ENCODE data around the gene ZFPM1.

The ZFPM1 gene

DNA sequence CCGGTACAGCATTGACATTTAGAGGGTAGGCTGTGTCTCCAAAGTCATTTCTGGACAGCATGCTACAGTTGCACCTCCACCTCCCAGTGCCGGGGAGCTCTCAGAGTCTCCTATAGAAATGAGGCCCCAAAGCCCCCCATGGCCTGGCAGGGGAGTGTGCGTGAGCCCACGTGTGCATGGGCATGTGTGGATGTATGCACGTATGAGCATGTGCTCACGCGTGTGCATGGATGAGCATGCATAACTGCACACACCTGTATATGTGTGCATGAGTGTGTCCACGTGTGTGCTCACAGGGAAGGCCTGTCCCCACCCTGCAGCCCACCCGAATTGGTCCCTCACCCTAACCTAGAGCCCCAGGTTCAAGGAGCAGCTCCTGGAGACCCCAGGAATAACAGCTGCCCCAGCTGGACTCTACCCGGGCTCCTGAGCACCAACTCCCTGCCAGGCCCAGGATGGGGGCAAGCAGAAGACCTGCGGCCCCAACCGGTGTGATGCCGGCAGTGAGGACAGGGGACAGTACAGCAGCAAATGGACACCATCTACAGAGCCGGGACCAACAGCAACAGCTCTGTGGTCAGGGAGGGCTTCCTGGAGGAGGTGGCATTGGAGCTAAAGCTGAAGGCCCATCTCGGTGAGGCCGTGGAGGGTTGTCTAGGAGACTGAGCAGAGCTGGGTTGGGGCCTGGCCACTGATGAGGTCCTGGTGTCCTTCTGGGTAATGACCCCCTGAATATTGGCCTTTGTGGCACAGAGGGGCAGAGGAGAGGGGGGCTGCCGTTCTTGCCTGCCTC lies 35.2 kb upstream of the ZFPM1 start:
- DNase-seq (ENCODE audit: low read depth) = no peak

DNA sequence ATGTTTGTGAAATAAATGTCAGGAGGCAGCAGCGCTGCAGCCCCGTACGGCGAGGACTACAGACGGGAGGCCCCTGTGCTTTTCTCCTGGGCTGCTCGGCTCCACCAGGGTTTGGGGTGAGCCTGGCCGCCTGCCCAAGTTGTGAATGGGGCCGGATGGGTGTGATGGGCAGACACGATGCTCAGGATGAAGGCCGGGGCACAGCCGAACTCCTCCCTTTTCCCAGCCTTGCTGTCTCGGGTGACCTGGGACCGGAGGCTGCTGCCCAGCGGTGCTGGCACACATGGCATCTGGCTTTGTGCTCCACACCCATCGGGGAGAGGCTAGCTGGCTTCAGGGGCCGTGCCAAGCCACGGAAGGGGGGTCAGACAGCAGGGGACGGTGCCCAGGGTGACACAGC lies 34.2 kb upstream of the ZFPM1 start:
- DNase-seq (ENCODE audit: low read depth) = no peak

DNA sequence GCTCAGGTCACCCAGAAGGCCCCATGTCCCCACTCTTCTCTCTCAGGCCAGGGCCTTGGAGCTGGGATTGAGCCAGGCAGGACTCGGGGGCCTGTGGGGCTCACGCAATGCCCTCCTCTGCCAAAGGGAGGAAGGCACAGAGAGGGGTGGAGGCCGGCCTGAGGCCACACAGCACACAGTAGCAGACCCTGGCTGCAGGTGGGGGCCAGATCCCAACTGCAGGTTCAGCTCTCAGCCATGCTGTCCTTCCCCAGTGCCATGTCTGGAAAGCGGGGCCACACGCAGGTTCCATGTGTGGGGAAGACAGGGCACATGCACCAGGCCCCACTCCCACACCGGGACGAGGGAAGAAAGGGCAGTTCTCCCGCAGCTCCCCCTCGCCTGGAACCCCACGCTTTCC lies 33.3 kb upstream of the ZFPM1 start:
- no peak for DNase-seq (ENCODE audit: low read depth)

DNA sequence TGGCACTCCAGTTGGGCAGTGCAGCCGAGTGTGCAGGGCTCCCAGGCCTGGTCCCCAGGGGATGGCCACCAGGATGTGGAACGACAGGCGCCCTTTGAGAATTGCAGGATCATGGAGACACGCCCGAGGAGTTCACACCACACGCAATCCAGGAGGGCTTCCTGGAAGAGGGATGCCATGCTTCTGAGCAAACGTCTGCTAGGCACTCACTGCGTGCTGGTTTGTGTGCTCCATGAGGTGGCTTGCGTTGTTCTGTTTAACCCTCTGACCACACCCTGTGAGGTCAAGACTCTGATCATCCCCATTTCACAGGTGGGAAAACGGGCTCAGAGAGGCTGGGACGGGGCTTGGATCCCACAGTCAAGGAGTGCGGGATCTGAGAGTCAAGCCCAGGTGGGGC lies 32.6 kb upstream of the ZFPM1 start:
- no peak for DNase-seq (ENCODE audit: low read depth)

DNA sequence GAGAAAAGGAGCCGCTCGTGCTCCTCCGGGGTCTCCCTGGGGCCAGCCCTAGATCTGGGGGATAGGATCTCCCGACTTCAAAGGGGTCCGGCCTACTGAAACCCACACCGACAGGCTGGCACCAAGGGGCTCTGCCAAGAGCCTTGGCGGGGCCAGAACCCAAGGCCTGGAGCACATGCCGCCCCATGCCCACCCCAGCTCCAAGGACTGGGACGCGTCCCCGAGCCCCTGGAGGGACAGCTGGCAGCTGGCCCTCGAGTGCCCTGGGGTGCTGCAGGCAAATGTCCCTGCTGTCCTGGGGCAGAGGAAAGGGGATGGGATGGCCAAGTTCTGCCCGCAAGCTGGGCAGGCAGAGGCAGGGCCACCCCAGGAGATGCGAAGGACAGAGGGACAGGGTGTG lies 31.8 kb upstream of the ZFPM1 start:
- no peak for DNase-seq (ENCODE audit: low read depth)

DNA sequence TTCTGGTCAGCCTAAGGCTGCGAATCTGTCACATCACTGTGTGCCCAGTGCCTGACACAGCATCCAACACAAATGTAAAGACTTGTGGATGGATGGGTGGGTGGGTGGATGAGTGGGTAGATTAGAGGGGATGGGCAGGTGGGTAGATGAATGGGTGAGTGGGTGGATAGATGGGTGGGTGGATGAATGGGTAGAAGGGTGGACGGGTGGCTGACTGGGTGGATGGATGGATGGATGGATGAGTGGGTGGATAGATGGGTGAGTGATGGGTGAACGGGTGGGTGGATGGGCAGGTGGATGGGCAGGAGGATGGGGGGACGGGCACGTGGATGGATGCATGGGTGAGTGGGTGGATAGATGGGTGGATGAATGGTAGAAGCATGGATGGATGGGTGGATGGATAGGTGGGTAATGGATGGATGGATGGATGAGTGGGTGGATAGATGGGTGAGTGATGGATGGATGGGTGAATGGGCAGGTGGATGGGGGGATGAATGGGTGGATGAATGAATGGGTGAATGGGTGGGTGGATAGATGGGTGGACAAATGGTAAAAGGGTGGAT lies 31.1 kb upstream of the ZFPM1 start:
- DNase-seq (ENCODE audit: low read depth) = no peak

DNA sequence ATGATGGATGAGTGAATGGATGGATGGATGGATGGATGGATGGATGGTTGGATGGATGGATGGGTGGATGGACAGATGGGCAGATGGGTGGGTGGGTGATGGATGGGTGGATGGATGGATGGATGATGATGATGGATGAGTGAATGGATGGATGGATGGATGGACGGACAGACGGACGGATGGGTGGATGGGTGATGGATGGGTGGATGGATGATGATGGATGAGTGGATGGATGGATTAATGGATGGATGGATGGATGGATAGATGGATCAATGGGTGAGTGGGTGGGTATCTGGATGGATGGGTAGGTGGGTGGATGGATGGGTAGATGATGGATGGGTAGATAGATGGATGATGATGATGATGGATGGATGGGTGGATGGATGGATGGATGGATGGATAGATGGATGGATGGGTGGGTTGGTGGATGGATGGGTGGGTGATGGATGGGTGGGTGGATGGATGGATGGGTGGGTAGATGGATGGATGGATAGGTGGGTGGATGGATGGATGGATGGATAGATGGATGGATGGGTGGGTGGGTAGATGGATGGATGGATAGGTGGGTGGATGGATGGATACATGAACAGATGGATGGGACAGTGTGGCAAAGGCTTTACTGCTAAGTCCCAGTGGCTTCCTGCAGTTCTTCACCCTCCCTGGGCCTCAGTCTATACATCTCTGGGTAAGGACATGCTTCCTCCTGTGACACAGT lies 30.2 kb upstream of the ZFPM1 start:
- no peak for DNase-seq (ENCODE audit: low read depth)

DNA sequence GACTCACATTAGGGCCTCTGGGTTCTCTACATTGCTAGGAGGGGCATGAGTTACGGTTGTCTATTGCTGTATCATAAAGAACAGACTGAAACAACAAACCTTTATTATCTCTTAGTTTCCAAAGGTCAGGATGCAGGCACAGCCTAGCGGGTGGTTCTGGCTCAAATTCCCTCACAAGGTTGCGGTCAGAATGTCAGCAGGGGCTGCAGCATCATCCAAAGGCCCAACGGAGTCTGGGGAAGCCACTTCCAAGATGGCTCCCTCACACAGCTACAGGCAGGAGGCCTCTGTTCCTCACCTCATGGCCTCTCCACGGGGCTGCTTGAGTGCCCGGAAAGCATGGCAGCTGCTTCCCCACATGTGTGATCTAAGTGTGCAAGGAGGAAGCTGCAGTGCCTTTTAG lies 29.6 kb upstream of the ZFPM1 start:
- DNase-seq (ENCODE audit: low read depth) = no peak

DNA sequence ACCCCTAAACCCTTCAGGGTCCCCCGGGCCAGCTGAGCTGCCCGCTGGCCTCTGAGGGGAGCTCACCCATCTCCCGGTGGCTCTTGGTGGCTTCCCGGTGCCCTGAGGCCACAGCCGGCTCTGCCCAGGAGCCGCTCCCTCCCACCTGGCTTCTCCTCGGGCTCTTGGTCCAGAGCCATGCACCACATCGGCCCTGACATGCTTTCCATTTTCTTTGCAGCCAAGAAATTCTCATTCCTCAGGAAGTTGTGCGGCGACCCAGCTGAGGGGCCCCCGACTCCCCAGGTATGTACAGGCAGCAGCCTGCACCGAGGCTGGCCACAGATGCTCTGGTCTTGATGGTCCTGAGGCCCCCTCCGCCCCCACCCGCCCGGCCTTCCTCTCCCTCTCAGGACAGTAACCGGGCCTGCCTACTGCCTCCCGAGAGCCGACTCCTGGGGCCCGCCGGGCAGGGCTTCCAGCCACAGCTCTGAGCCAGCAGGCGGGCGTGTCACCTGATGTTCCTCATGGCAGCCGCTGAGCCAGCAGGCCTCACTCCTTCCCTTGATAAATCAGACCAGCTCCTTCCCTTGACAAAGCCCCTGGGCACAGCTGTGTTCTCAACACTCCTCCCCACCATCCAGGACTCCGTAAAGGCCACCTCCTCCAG lies 28.4 kb upstream of the ZFPM1 start:
- no peak for DNase-seq (ENCODE audit: low read depth)

DNA sequence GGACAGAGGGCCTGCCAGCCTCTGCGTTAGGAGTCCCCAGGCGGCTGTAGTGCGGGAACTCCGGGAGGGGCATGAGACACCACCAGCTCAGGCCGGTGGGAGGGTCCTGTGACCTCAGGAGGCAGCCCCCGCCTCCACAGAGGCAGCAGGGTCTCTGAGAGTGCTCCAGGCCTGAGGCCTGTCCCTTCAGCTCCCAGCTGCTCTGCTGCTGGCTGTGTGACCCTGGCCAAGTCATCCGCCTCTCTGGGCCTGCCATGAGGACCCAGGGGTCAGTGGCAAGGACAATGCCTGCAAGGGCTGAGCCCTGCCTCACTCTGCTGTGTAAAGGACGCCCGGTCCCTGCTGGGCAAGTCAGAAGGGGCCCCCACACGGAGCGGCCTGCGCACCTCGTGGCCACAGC lies 27.1 kb upstream of the ZFPM1 start:
- no peak for DNase-seq (ENCODE audit: low read depth)

DNA sequence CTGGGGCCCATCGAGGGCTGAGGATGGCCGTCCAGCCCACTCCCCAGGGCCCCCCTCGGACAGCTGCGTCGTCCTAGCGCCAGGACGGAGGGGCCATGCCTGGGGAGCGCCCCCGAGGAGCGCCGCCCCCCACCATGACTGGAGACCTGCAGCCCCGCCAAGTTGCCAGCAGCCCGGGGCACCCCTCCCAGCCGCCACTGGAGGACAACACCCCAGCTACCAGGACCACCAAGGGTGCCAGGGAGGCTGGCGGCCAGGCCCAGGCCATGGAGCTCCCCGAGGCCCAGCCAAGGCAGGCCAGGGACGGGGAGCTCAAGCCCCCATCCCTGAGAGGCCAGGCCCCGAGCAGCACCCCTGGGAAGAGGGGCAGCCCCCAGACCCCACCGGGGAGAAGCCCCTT lies 25.7 kb upstream of the ZFPM1 start:
- DNase-seq (ENCODE audit: low read depth) = no peak

DNA sequence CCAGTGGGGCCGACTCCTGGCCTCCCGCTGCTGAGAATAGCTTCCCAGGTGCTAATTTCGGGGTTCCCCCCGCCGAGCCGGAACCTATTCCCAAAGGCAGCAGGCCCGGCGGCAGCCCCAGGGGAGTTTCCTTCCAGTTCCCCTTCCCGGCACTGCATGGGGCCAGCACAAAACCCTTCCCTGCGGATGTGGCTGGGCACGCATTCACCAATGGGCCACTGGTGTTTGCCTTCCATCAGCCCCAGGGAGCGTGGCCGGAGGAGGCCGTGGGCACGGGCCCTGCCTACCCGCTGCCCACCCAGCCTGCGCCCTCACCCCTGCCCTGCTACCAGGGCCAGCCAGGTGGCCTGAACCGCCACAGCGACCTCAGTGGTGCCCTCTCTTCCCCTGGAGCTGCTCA lies 24.9 kb upstream of the ZFPM1 start:
- no peak for DNase-seq (ENCODE audit: low read depth)

DNA sequence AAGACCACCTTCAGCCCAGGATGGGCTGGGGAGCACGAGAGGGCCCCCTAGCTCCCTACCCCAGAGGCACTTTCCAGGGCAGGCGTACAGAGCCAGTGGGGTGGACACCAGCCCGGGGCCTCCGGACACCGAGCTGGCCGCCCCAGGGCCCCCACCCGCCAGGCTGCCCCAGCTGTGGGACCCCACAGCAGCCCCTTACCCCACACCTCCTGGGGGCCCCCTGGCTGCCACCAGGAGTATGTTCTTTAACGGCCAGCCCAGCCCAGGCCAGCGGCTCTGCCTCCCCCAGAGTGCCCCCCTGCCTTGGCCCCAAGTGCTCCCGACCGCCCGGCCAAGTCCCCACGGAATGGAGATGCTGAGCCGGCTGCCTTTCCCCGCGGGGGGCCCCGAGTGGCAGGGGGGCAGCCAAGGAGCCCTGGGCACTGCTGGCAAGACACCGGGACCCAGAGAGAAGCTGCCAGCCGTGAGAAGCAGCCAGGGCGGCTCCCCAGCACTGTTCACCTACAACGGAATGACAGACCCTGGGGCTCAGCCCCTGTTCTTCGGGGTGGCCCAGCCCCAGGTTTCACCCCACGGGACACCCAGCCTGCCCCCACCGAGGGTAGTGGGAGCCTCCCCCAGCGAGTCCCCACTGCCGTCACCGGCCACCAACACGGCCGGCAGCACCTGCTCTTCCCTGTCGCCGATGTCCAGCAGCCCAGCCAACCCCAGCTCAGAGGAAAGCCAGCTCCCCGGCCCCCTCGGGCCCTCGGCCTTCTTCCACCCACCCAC lies 24.3 kb upstream of the ZFPM1 start:
- no peak for DNase-seq (ENCODE audit: low read depth)

DNA sequence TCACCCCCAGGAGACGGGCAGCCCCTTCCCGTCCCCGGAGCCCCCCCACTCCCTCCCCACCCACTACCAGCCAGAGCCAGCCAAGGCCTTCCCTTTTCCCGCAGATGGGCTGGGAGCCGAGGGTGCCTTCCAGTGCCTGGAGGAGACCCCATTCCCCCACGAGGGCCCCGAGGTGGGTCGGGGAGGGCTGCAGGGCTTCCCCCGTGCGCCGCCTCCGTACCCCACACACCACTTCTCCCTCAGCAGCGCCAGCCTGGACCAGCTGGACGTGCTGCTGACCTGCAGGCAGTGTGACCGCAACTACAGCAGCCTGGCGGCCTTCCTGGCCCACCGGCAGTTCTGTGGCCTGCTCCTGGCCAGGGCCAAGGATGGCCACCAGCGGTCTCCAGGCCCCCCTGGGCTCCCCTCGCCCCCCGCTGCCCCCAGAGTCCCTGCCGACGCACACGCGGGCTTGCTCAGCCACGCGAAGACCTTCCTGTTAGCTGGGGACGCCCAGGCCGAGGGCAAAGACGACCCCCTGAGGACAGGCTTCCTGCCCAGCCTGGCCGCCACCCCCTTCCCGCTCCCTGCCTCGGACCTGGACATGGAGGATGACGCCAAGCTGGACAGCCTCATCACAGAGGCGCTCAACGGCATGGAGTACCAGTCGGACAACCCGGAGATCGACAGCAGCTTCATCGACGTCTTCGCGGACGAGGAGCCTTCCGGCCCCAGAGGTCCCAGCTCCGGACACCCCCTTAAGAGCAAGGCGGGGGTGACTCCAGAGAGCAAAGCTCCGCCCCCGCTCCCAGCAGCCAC lies 23.5 kb upstream of the ZFPM1 start:
- DNase-seq (ENCODE audit: low read depth) = no peak

DNA sequence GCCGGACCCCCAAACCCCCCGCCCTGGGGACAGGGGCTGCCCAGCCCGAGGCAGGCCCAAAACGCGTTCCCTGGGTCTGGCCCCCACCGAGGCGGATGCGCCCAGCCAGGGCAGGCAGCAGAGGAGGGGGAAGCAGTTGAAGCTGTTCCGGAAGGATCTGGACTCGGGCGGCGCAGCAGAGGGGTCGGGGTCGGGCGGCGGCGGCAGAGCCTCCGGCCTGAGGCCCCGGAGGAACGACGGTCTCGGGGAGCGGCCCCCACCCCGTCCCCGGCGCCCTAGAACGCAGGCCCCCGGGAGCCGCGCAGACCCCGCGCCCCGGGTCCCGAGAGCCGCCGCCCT lies 22.9 kb upstream of the ZFPM1 start:
- no peak for DNase-seq (ENCODE audit: low read depth)

DNA sequence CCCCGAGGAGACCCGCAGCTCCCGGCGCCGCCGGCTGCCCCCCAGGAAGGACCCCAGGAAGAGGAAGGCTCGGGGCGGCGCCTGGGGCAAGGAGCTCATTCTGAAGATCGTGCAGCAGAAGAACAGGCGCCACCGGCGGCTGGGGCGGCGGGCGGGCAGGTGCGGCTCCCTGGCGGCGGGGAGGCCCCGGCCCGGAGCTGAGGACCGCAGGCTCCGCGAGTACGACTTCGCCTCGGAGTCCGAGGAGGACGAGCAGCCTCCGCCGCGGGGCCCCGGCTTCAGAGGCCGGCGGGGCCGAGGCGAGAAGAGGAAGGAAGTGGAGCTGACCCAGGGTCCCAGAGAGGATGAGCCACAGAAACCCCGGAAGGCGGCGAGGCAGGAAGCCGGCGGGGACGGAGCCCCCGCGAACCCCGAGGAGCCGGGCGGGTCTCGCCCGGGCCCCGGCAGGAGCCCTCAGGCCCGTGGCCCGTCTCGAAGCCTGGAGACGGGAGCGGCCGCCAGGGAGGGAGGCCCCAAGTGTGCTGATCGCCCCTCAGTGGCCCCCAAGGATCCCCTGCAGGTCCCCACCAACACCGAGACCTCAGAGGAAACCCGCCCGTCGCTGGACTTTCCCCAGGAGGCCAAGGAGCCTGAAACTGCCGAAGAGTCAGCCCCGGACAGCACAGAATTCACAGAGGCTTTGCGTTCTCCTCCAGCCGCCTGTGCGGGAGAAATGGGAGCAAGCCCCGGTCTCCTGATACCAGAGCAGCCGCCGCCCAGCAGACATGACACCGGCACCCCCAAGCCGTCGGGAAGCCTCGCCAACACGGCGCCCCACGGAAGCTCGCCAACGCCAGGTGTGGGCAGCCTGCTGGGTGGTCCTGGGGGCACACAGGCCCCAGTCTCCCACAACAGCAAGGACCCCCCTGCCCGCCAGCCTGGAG lies 22.3 kb upstream of the ZFPM1 start:
- DNase-seq (ENCODE audit: low read depth) = no peak

DNA sequence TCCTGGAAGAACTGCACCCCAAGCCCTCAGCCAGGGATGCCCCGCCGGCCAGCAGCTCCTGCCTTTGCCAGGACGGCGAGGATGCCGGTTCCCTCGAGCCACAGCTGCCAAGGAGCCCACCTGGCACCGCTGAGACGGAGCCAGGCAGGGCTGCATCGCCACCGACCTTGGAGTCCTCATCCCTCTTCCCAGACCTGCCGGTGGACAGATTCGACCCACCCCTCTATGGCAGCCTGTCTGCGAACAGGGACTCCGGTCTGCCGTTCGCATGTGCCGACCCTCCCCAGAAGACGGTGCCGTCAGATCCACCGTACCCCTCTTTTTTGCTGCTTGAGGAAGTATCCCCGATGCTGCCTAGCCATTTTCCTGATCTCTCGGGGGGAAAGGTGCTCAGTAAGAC lies 21.4 kb upstream of the ZFPM1 start:
- DNase-seq (ENCODE audit: low read depth) = no peak

DNA sequence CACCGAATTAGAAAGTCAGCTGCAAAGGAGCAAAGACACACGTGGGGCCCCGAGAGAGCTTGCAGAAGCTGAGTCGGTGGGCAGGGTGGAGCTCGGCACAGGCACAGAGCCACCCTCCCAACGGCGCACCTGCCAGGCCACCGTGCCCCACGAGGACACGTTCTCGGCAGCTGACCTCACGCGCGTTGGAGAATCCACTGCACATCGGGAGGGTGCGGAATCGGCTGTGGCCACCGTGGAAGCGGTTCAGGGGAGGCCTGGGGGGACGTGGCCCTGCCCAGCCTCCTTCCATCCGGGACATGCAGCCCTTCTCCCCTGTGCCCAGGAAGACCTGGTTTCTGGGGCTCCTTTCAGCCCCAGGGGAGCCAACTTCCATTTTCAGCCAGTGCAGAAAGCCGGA lies 20.9 kb upstream of the ZFPM1 start:
- no peak for DNase-seq (ENCODE audit: low read depth)

DNA sequence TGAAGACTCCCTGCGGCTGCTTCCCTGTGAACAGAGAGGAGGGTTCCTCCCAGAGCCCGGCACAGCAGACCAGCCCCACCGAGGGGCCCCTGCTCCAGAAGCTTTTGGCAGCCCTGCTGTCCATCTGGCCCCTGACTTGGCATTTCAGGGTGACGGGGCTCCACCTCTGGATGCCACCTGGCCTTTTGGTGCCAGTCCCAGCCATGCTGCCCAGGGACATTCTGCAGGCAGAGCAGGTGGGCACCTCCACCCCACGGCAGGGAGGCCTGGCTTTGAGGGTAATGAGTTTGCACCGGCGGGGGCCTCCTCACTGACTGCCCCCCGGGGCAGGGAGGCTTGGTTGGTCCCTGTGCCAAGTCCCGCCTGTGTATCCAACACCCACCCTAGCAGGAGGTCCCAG lies 20.3 kb upstream of the ZFPM1 start:
- no peak for DNase-seq (ENCODE audit: low read depth)

DNA sequence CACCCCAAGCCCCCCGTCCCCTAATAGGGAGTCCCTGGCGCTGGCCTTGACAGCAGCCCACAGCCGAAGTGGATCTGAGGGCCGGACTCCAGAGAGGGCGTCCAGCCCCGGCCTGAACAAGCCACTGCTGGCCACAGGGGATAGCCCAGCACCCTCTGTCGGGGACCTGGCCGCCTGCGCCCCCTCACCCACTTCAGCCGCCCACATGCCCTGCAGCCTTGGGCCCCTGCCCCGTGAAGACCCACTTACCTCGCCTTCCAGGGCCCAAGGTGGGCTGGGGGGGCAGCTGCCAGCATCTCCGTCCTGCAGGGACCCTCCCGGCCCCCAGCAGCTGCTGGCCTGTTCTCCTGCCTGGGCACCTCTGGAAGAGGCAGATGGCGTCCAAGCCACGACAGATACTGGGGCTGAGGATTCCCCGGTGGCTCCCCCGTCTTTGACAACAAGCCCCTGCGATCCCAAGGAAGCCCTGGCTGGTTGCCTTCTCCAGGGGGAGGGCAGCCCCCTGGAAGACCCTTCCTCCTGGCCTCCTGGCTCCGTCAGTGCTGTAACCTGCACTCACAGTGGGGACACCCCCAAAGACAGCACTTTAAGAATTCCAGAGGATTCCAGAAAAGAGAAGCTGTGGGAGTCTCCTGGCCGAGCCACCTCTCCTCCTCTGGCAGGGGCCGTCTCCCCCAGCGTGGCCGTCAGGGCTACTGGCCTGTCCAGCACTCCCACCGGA lies 19.3 kb upstream of the ZFPM1 start:
- DNase-seq (ENCODE audit: low read depth) = no peak
